GM12878 (cell line): ENCODE measurements around the gene DNAJB14. TPM values are rescaled to one million over a fixed set of nuclear protein-coding genes. Genes with fewer than 3 reads are reported as not detected.

ENCODE experiments used
- ATAC-seq: fragments of 200-7000 bp; cut with Tn5 transposase; 3 replicates; pipeline ENCODE4 v1.9.1; 2020; ENCODE audit warnings: mild to moderate bottlenecking, moderate library complexity
- BruUV-seq: library from RNA; stranded (reverse); fragments of 400-500 nt; replicated peaks from 2 replicates; lab custom pipeline; 2021; lab: Mats Ljungman, UMichigan
- CTCF ChIA-PET: fragments of 300-600 bp; sonication (Branson Sonifier 250); formaldehyde crosslinking; extraction: SDS; loops from one replicate; lab custom pipeline; 2021; ENCODE audit warnings: inconsistent platforms; lab: Yijun Ruan, JAX
- POLR2A ChIA-PET: fragments of 350-600 bp; formaldehyde crosslinking; extraction: SDS; loops from one replicate; lab custom pipeline; 2021; ENCODE audit warnings: inconsistent platforms; lab: Charles Lee
- RAD21 ChIA-PET: fragments of 300-600 bp; sonication (Branson Sonifier 250); formaldehyde crosslinking; loops from one replicate; lab custom pipeline; 2023; ENCODE audit warnings: antibody characterized with exemption; ENCODE audit not compliant: unreplicated experiment; lab: Charles Lee
- SMC1A ChIA-PET: fragments of 300-600 bp; sonication (Branson Sonifier 250); formaldehyde crosslinking; loops from one replicate; lab custom pipeline; 2023; ENCODE audit not compliant: unreplicated experiment, uncharacterized antibody; lab: Charles Lee
- DNase-seq: peaks from one replicate; pipeline ENCODE4 v3.0.0-alpha.2; 2011; ENCODE audit warnings: low read depth, low spot score
- FAIRE-seq: peaks from 3 replicates; lab custom pipeline; 2011; peaks lifted over from hg19 to GRCh38; lab: Jason Lieb, UNC
- H2AFZ ChIP-seq: 2 replicates; pipeline ENCODE4 v1.6.0; 2011; ENCODE audit warnings: low read depth, low read length, control low read depth; ENCODE audit not compliant: control insufficient read depth
- H3K27ac ChIP-seq: 2 replicates; pipeline ENCODE4 v1.5.1; 2011; ENCODE audit warnings: control low read depth; ENCODE audit not compliant: control insufficient read depth, insufficient read depth
- H3K27me3 ChIP-seq, 2 experiments: replicated peaks in 1 of 2; 2 replicates each; pipeline versions ENCODE4 v1.6.0 to v1.6.1; 2011; ENCODE audit warnings: low read length in 1 of 2; ENCODE audit not compliant: control insufficient read depth in 2 of 2, insufficient read depth in 2 of 2
- H3K36me3 ChIP-seq, 2 experiments: 2 replicates each; pipeline ENCODE4 v1.5.1; 2011; ENCODE audit warnings: low read length in 1 of 2; ENCODE audit not compliant: control insufficient read depth in 2 of 2, insufficient read depth in 2 of 2
- H3K4me1 ChIP-seq: 2 replicates; pipeline ENCODE4 v1.6.1; 2011; ENCODE audit warnings: mild to moderate bottlenecking, low read length, moderate library complexity, mixed read lengths; ENCODE audit not compliant: control insufficient read depth, insufficient read depth
- H3K4me2 ChIP-seq: 2 replicates; pipeline ENCODE4 v1.6.0; 2011; ENCODE audit warnings: control low read depth; ENCODE audit not compliant: control insufficient read depth, insufficient read depth
- H3K4me3 ChIP-seq: fragments of 200-600 bp; sonication (generic); 2 replicates; pipeline ENCODE4 v1.5.1; 2016
- H3K79me2 ChIP-seq: 2 replicates; pipeline ENCODE4 v1.6.0; 2011; ENCODE audit warnings: low read length; ENCODE audit not compliant: control insufficient read depth, insufficient read depth
- H3K9ac ChIP-seq: 2 replicates; pipeline ENCODE4 v1.8.0; 2011; ENCODE audit warnings: low read length, control low read depth, mixed read lengths; ENCODE audit not compliant: control insufficient read depth, insufficient read depth
- H3K9me3 ChIP-seq: replicated peaks from 3 replicates; pipeline ENCODE4 v1.5.1; 2011; ENCODE audit warnings: mild to moderate bottlenecking, low read length; ENCODE audit not compliant: control insufficient read depth, insufficient read depth
- H4K20me1 ChIP-seq: 2 replicates; pipeline ENCODE4 v1.6.0; 2011; ENCODE audit not compliant: control insufficient read depth, insufficient read depth
- BACH1 ChIP-seq: fragments of 450-650 bp; IDR thresholded peaks from 2 replicates; pipeline ENCODE4 v1.6.1; 2017; ENCODE audit warnings: mild to moderate bottlenecking, borderline replicate concordance
- BCL3 ChIP-seq: IDR thresholded peaks from 2 replicates; pipeline ENCODE4 v1.6.1; 2011; ENCODE audit warnings: borderline replicate concordance, low read depth, mild to moderate bottlenecking, moderate library complexity, low read length; ENCODE audit not compliant: insufficient read depth, poor library complexity, severe bottlenecking
- BMI1 ChIP-seq: fragments of 450-650 bp; IDR thresholded peaks from 2 replicates; pipeline ENCODE4 v1.6.1; 2016; ENCODE audit warnings: mild to moderate bottlenecking, moderate library complexity, borderline replicate concordance
- CHD1 ChIP-seq: IDR thresholded peaks from 2 replicates; pipeline ENCODE4 v1.6.1; 2012; ENCODE audit warnings: low read depth, low read length, improper control_type of control experiment
- KDM1A ChIP-seq: fragments of 200-600 bp; sonication (generic); IDR thresholded peaks from 2 replicates; pipeline ENCODE4 v1.6.1; 2016; ENCODE audit warnings: borderline replicate concordance
- KLF5 ChIP-seq: fragments of 450-650 bp; IDR thresholded peaks from 2 replicates; pipeline ENCODE4 v1.6.1; 2014; ENCODE audit warnings: mild to moderate bottlenecking; ENCODE audit not compliant: partially characterized antibody
- MEF2A ChIP-seq: IDR thresholded peaks from 2 replicates; pipeline ENCODE4 v1.6.1; 2011; ENCODE audit warnings: low read depth, mild to moderate bottlenecking, low read length, moderate library complexity; ENCODE audit not compliant: insufficient read depth
- MEF2B ChIP-seq: fragments of 450-650 bp; IDR thresholded peaks from 2 replicates; pipeline ENCODE4 v1.6.1; 2018; ENCODE audit warnings: mild to moderate bottlenecking, moderate library complexity; ENCODE audit not compliant: partially characterized antibody, poor library complexity, severe bottlenecking
- MLLT1 ChIP-seq: fragments of 450-650 bp; IDR thresholded peaks from 2 replicates; pipeline ENCODE4 v1.6.1; 2016; ENCODE audit warnings: mild to moderate bottlenecking
- PAX8 ChIP-seq: fragments of 450-650 bp; IDR thresholded peaks from 2 replicates; pipeline ENCODE4 v1.6.1; 2017; ENCODE audit warnings: mild to moderate bottlenecking, moderate library complexity
- PML ChIP-seq: IDR thresholded peaks from 2 replicates; pipeline ENCODE4 v1.6.1; 2012; ENCODE audit warnings: low read length, inconsistent platforms
- RUNX3 ChIP-seq: IDR thresholded peaks from 2 replicates; pipeline ENCODE4 v1.6.1; 2012; ENCODE audit warnings: low read length, inconsistent platforms
- SREBF1 ChIP-seq: IDR thresholded peaks from 2 replicates; pipeline ENCODE4 v1.6.1; 2012; ENCODE audit warnings: mild to moderate bottlenecking, low read length
- ZNF217 ChIP-seq: fragments of 450-650 bp; IDR thresholded peaks from 2 replicates; pipeline ENCODE4 v1.6.1; 2017; ENCODE audit warnings: antibody characterized with exemption, mild to moderate bottlenecking
- WGBS: methylation state at CpG from one replicate; pipeline ENCODE4 v1.1.6; 2016; ENCODE audit warnings: low lambda C conversion rate; ENCODE audit not compliant: insufficient replicate concordance, insufficient coverage; ENCODE audit errors: missing lambda C conversion rate; 5-methylcytosine and 5-hydroxymethylcytosine counted together
- in situ Hi-C: fragments of 300-500 bp; cut with MboI; formaldehyde crosslinking; loops from 9 replicates; pipeline ENCODE4 v1.14.3; 2018; ENCODE audit warnings: mixed read lengths
- intact Hi-C: fragments of 100-400 bp; cut with micrococcal nuclease; formaldehyde crosslinking; loops from one replicate; pipeline ENCODE4 v1.14.2; 2022; ENCODE audit not compliant: unreplicated experiment
- polyA plus RNA-seq, 11 experiments: library from polyadenylated mRNA; depleted of rRNA in 4 of 11; unstranded in 6 of 11; stranded (reverse) in 5 of 11; fragments of >200 nt; fragmentation: Nextera tagmentation in 4 of 11; fragmentation: Illumina TruSeq in 1 of 11; extraction: Ambion mirVana in 4 of 11; extraction: Trizol in 1 of 11; gene quantifications; 1 replicate in 1 of 11; 2 replicates in 10 of 11; pipeline versions ENCODE4 v1.2.1 to v1.2.3, GENCODE V29; 2011 to 2016; ENCODE audit warnings: inconsistent platforms in 2 of 11, missing spikeins in 2 of 11, low read depth in 1 of 11
- total RNA-seq, 4 experiments: library from RNA; depleted of rRNA in 3 of 4; stranded (reverse); fragments of >200 nt in 3 of 4; fragmentation: Illumina TruSeq in 1 of 4; extraction: Trizol in 1 of 4; gene quantifications; 2 replicates each; pipeline versions ENCODE4 v1.2.1 to v1.2.3, GENCODE V29; 2013 to 2021

DNAJB14 gene
- total and polyA plus RNA-seq, 10 of the 15 experiments (the other 5 are each of a cell fraction or from before 2014, with no cell fraction given): 9.5 to 49.2 (median 27.8) TPM

GRCh38 chr4:99921174-99921573 is 25.2 kb downstream of the DNAJB14 start:
- Histone ChIP-seq H3K4me3 (no peak overlapping the region), H3K36me3 (peaks cover 4 to 18% of the 10 kb centered on the region in 2 experiments; a peak in 3 of 4 replicates), H4K20me1 (no peaks in the 10 kb centered on the region), H3K9me3 (peaks cover 2% of the 10 kb centered on the region; the same call in 2 of the 3 replicates), H3K27ac (no peak overlapping the region), H3K27me3 (no peaks in the 10 kb centered on the region), H3K79me2 (no peaks in the 10 kb centered on the region; the same call in 1 of the 2 replicates)
- BruUV-seq: no TSS peak
- no peak for ATAC-seq
- in situ Hi-C loops: no loop called here
- POLR2A ChIA-PET: interaction anchor here (0.7 kb wide), 1 partner anchor 25 kb away, joined by 3 read pairs; the partner anchor contains the start of gene DNAJB14
- peak; percentile 38 for FAIRE-seq
- TF ChIP-seq CHD1: no peak
- no peak for TF ChIP-seq KDM1A
- TF ChIP-seq, all 136 proteins: peak for 0
- RAD21 ChIA-PET: interaction anchor here (1.0 to 1.1 kb wide), 2 partner anchors 19 to 110 kb away, joined by 3 to 4 read pairs; no protein-coding TSS in a partner anchor
- SMC1A ChIA-PET: interaction anchor here (0.9 to 7.0 kb wide), 4 partner anchors 8 to 27 kb away, joined by 3 to 42 read pairs (median 4); no protein-coding TSS in a partner anchor
- intact Hi-C loops: no loop called here
- WGBS: 50% methylated on average over 3 of the region's 3 CpGs
- CTCF ChIA-PET: no interaction called here
- Histone ChIP-seq H2AFZ (no peak overlapping the region), H3K4me1 (no peaks in the 10 kb centered on the region), H3K9ac (no peak overlapping the region), H3K4me2 (no peak overlapping the region)
- DNase-seq: no peak

GRCh38 chr4:99918656-99919055 is 27.8 kb downstream of the DNAJB14 start:
- Histone ChIP-seq H3K4me2 (no peak overlapping the region), H3K36me3 (peaks cover 4 to 13% of the 10 kb centered on the region in 2 experiments; a peak in 3 of 4 replicates), H3K27me3 (no peaks in the 10 kb centered on the region), H4K20me1 (no peaks in the 10 kb centered on the region), H2AFZ (no peak overlapping the region), H3K9me3 (peaks cover 2% of the 10 kb centered on the region; the same call in 2 of the 3 replicates), H3K27ac (no peak overlapping the region), H3K79me2 (no peaks in the 10 kb centered on the region; the same call in 1 of the 2 replicates), H3K4me3 (no peak overlapping the region), H3K4me1 (no peaks in the 10 kb centered on the region), H3K9ac (no peak overlapping the region)
- RAD21 ChIA-PET: no interaction called here
- SMC1A ChIA-PET: interaction anchor here (1.1 to 1.4 kb wide), 3 partner anchors 11 to 24 kb away, joined by 3 to 5 read pairs (median 3); partner anchors contain the start of gene LAMTOR3
- 100% methylated on average over 2 of the region's 2 CpGs for WGBS
- ATAC-seq (no peak), FAIRE-seq (no peak), DNase-seq (no peak)
- POLR2A ChIA-PET: no interaction called here
- no TSS peak for BruUV-seq
- in situ Hi-C loops (no loop called here), intact Hi-C loops (no loop called here)
- CTCF ChIA-PET: interaction anchor here (0.9 kb wide), 1 partner anchor 107 kb away, joined by 3 read pairs; no protein-coding TSS in a partner anchor
- no peak for TF ChIP-seq RUNX3
- no peak for TF ChIP-seq MEF2A
- no peak for TF ChIP-seq MLLT1
- TF ChIP-seq PAX8: no peak
- TF ChIP-seq BACH1: no peak
- TF ChIP-seq PML: no peak
- no peak for TF ChIP-seq BCL3
- no peak for TF ChIP-seq KLF5
- TF ChIP-seq ZNF217: no peak
- no peak for TF ChIP-seq MEF2B
- TF ChIP-seq BMI1: no peak
- no peak for TF ChIP-seq SREBF1
